UCSD-AML1 (cell line): ENCODE measurements around the gene KCNJ10.

Experiments
- DNase-seq: peaks from one replicate; lab custom pipeline; 2025; ENCODE audit not compliant: unreplicated experiment; lab: John Stamatoyannopoulos, UW

The KCNJ10 gene

DNA sequence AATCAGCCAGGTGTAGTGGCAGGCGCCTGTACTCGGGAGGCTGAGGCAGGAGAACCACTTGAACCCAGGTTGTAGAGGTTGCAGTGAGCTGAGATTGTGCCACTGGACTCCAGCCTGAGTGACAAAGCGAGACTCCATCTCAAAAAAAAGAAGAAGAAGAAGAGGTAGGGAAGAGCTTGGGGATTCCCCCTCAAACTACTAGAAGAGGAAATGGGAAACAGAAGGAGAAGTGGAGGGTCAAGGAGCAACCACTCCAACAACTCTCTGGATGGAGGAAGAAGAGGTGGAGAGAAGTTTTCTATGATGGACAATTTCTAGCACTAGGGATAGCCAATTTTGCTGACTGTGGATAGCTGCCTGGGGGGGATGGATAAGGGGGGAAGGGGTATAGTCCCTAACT, 101.1 kb downstream of the KCNJ10 start:
- no peak for DNase-seq

DNA sequence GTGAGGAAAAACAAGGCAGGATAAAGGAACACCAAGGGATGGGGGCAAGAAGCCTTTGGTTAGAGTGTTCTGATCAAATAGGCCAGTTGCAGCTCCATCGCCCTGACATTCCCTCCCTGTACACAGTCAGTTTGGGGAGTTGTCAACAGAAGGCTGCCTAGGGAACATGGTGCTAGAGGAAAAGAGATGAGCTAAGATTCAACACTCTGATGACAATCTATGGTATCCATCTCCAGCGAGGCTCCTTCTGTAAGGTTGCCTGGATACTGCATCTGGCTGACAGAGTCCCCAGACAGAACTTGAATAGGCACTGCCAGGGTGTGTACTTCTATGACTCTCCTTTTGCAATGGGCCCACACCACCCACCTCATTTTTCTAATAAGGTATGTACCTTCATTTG, 104.7 kb downstream of the KCNJ10 start:
- DNase-seq: no peak

- no peak for DNase-seq
These were observed 105.8 kb downstream of the KCNJ10 start for GRCh38 chr1:159964144-159964543.

GRCh38 chr1:159962176-159962575, 107.8 kb downstream of the KCNJ10 start:
- DNase-seq: no peak

GRCh38 chr1:159961636-159962035, 108.3 kb downstream of the KCNJ10 start:
- DNase-seq: no peak

DNA sequence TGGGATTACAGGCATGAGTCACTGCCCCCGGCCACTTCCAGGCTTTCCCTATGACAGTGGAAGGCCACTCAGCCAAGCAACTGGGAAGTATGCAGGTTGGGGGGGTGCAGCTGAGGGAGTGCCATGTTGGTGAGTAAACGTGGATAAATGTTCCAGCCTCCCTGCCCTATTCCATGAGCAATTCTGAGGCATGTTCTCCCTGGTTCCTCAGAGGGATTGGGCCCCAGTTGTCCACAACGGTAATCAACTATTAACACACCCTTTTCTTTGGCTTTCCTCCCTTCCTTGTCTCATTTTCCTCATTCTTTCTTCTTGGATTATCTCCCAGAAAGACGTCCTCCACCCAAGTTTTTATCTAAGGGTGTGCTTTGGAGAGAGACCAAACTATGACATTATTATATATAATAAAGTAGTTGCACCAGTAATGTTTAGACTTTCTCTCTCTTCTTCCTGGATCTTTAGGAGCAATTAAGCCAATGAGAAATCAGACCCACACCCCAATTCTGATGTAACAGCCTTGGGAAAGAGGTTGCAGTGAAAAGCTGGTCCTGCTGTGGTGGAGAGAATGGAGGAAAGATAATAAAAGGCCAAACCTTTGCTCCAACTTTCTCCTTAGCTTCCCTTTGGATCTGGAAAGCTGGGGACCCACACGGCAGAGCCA, 109.1 kb downstream of the KCNJ10 start:
- DNase-seq: no peak

DNA sequence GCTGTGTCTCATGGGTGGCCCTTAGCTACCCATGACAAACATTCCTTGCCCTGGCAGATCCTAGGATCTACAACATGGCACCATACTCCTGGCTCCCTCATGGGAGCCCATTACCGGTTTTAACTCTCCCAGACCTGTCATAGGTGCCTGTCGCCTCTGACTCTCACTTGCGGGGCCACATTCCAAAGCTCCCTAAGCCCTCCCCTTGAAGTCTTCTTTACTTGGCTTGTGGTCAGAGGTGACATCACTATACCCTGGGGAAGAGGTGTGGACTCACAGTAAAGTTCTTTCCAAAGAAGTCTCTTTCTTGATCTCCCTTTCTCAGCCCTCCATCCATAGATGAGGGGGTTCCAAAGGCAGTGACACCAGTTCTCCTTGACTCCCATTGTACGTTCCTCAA, 110.5 kb downstream of the KCNJ10 start:
- DNase-seq: no peak

GRCh38 chr1:159958719-159959380, 111.1 kb downstream of the KCNJ10 start:
- no peak for DNase-seq

- no peak for DNase-seq
These were observed 112.1 kb downstream of the KCNJ10 start for GRCh38 chr1:159957824-159958268.

DNA sequence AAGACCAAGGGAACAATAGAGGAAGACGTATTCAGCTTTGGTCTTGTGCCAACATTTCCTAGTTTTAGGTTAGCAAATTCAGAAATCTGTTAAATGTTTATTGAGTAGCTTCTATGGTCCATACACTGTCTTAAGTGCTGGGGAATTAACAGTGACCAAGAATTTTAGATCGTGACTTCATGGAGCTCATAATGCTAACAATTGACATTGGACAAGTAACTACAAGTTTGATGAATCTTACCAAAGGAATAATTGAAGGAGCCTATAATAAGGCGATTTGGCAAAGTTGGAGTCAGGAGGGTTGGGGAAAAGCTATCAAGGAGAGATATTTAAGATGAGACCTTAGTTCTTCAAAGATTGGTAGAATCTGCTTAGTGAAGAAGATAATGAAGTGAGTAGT, 114.5 kb downstream of the KCNJ10 start:
- no peak for DNase-seq

DNA sequence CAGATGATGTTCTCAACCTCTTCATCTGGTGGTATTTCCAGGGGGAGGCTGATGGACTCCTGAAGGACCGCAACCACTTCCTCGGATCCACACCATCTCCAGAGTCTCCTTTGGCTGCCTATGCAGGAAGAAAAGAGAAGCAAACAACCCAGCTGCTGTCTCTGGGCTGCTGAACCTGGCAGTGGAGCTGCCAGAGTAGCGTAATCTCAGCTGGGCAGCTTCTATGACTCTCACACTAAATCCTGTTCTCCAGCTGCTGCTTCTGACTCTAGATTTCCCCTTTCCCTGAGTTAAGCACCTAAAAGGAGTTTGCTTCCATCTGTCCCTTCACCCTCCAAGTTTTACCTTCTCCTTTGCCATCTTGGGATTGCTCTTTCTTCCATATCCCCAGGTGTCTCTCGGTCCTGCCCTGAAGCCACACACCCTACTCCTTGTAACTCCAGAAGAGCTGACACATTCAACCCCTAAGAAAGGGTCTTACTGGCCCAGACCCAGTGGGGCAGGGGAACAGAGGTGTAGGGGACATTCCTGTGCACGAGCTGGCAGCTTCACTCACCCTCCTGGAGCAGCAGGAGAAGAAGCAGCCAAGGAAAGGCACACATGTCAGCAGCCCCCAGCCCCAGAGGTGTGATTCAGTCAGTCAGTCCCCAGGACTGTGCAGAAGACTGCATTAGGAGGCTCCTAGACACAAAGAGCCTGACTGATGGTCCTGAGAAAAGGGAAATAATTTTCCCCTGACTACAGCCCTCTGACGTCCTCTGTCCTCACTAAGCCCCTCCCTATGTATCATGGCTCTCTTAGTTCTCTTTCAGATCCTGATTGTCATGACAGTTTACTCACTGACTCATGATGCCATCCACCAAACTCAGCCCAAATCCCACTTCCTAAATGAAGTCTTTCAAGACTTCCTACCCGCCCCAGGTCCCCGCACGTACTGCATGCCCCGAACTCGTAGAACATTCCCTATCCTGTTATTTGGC, 116.1 kb downstream of the KCNJ10 start, which contains the start of gene SLAMF9:
TSS of gene SLAMF9 (minus strand) at position 702 of the 980 bp plus-strand sequence. CDS start at position 602, 100 bp downstream.
- DNase-seq: no peak

DNA sequence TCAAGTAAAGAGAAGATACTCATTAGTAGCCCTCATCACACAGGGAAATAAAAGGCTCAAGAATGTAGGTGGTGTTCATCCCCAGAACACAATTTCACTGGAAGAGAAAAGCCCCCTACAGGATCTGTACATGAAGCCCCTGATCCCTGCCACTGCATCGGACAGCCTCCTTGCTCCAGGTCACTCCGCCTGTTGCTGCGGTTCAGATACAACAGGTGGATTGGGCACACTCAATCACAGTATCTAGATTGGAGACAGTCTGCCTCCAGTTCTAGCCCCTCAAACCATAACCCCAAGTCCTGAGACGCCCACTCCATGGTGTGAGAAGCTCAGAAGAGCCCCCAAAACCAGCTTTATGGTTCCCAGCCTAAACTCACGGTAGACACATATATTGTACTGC, 117.0 kb downstream of the KCNJ10 start:
- DNase-seq: no peak

DNA sequence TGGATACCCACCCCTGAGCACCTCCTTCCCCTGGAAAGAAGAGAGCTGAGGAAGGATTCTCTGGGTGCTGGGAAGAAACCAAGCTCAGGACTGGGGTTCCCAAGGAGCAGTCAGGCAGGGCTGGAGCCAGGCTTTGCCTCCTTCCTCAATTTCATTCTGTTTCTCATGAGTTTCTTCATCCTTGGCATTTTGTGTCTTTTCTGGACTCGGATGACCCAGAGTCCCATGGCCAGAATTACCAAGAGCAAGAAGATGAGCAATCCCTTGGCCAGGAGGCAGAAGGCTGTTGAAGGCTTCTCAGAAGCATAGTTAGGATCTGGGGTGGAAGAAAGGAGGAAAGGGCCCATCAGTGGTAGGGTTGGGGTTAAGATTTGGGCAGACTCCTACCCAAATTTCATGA, 118.4 kb downstream of the KCNJ10 start:
- no peak for DNase-seq

DNA sequence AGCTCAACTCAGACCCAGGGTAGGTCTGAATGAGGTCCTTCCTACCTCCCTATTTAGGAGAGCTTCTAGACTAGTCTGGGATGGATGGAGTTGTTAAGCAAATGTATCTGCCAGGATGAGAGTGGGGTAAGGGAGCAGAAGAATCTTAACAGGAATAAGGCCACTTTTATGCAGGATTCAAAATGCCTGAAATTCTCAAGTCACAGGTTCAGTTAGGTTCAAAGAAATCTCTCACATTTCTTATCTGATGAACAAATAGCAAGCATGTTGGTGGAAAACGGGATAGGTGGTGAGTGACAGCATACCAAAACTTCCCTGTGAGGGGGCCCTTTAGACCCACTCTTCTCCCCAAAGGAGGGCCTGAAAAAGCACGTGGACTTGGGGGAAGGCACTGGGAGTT, 118.9 kb downstream of the KCNJ10 start:
- no peak for DNase-seq

DNA sequence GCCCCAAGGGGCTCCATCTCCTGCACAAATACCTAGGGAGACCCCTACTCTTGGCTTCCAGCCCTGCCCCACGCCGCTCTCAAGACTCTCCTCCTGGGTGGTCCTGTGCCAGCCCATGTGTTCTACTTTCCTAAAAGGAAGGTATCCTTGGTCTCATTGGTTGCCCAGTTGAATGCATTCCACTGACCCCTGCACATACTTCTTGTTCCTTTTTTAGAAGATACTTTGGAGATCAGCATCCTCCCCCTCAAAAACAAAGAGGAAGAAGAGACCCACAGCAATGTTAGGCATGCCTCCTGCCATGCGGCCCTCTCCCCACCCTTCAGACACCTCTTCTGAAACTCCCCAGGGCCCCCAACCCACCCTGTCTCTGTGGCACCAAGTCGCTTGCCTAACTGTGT, 120.0 kb downstream of the KCNJ10 start:
- no peak for DNase-seq

GRCh38 chr1:159949123-159949522, 120.8 kb downstream of the KCNJ10 start:
- no peak for DNase-seq
